ENCODE data around the gene CTSA.
"Not testable (repeated sequence)": the region's sequence is repeated elsewhere in the genome, so short reads cannot be mapped to it uniquely, and the experiment has no call there.

CTSA gene

DNA sequence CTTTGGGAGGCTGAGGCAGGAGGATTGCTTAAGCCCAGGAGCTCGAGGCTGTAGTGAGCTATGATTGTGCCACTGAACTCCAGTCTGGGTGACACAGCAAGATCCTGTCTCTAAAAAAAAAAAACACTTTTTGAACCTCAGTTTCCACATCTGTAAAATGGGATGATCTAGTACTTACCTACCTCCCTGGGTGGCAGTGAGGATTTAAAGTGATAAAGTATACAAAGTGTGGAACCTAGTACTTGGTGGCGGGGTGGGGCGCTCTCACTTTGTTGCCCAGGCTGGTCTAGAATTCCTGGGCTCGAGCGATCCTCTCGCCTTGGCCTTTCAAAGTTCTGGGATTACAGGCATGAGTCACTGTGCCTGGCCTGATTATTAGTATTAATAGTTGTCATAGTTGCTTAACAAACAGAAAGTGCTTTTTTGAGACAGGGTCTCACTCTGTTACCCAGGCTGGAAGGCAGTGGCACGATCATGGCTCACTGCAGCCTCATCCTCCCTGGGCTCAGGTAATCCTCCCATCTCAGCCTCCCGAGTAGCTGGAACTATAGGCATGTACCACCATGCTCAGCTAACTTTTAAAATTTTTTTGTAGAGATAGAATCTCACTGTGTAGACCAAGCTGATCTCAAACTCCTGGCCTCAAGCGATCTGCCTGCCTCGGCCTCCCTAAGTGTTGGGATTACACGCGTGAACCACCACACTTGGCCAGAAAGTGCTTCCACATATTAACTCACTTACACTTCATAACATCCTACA, 27.8 kb downstream of the CTSA start:
- DNase-seq (ENCODE audit: low read depth): no peak

DNA sequence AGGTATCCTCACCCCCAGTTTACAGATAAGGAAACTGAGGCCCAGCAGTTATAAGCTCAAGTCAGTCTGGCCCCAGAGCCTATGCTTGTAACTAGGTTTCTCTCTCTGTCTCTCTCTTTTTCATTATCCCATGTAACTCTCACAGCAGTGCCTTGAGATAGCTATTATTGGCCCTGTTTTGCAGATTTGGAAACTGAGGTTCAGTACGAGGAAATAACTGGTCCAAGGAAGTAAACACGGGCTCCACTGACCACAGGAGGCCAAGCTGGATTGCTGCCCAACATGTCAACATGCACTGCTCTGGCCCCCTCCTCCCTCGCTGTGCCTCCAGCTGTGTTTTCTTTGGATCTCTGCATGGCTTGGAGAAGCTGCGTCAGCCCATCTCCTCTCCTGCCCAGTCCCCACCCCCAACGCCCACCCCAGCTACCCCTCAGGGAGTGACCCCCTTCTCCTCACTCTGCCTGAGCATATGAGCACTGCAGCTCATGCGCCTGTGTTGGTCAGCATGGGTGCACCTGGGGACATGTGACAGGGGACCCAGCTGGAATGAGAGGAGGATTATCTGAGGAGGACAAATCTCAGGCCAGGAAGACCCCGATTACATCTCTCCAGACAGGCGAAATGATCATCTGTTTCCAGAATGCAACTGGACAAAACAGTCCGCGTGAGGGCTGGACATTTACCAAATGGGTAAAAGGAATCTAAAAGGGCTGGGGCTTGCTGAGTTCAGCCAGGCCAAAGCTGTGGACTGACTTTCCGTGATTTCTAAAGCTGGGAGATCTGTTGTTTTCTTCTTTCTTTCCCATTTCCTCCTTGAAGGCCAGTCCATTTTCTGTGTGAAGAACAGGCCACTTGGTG, 28.6 kb downstream of the CTSA start:
- no peak for DNase-seq (ENCODE audit: low read depth)

DNA sequence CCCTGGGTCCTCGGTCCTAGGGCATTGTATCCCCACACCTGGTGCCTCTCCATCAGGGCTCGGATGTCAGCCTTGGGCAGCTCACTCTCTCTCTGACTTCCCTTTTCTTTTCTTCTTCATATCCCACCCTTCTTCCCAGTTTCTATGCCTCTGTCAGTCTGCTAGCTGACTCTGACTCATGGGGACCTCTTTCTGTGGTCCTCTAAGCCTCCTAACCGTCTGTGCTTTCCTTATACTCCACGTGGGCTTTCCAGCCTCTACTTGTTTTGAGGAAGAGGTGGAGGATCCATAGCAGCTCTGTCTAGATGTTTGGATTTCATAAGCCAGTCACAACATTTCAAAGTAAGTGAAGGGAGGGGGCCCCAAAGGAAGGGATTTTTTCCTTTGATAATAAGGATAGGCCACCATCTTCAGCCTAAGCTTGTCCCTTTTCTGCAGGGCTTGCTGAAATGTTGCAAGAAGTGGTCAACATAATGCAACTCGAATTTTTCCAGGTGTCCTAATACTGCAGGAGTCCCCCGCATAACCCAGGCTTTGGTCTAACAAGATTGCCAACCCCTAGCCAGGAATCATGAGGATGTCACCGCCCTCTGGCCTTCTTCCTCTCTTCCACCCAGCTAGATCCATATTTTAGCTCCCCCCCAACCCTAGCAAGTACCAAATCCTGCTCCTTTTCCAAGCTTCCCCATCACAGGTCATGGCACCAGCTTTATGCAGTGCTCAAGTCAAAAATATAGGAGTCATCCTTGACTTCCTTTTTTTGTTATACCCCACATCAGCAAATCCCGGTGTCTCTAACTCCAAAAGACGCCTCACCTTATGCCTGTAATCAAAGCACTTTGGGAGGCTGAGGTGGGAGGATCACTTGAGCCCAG, 29.6 kb downstream of the CTSA start:
- DNase-seq (ENCODE audit: low read depth): no peak

DNA sequence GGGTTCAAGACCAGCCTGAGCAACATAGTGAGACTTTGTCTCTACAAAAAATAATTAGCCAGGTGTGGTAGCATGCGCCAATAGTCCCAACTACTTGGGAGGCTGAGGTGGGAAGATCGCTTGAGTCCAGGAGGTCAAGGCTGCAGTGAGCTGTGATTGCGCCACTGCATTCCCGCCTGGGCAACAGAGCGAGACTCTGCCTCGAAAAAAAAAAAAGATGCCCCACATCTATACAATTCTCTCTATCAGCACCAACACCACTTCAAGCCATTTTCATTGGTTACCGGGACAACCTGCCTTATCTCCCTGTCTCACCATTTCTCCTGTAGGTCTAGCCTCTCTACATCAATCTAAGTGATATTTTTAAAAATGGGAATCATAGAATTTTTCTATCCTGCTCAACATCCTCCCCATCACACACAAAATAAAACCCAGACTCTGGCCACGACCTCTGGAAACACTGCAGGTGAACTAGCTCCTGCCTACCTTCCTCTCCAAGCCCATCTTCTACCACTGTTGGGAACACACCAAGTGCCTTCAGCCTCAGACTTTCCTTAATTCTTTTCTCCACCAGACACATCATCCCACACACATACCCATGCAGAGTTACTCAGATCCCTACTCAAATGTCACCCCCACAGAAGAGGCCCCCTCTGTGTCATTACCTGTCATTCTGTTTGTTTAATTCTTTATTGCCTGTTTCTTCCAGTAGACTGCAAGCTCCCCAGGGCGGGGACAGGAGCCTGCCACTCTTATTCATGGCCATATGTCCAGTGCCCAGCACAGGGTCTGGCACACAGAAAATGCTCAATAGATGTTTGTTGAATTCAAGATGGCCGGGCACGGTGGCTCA, 30.4 kb downstream of the CTSA start:
- DNase-seq (ENCODE audit: low read depth): no peak

DNA sequence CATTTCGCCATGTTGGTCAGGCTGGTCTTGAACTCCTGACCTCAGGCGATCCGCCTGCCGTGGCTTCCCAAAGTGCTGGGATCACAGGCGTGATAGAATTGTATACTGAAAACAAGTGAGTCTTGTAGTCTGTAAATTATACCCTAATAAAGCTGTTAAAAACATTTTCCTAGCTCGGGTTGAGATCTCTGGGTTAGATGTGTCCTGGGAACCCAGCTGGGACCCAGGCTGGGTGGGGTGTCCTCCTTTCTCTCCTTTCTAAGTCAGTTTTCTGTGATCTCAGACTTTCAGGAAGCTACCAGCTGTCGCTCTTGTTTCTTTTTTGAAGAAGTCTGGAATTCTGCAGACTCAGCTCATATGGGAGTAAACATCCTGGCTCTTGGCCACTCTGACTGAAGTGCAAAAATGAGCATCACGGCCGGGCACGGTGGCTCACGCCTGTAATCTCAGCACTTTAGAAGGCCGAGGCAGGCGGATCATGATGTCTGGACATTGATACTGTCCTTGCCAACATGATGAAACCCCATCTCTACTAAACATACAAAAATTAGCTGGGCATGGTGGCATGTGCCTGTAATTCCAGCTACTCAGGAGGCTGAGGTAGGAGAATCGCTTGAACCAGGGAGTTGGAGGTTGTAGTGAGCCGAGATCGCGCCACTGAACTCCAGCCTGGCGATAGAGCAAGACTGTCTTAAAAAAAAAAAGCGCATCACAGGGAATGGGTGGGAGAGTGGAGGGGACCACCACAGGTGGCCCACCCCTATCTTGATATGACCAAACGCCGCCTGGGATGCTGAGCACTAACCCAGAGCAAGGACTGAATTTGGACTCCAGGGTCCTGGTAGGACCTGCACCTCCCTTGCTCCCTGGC, 33.5 kb downstream of the CTSA start:
- no peak for DNase-seq (ENCODE audit: low read depth)

DNA sequence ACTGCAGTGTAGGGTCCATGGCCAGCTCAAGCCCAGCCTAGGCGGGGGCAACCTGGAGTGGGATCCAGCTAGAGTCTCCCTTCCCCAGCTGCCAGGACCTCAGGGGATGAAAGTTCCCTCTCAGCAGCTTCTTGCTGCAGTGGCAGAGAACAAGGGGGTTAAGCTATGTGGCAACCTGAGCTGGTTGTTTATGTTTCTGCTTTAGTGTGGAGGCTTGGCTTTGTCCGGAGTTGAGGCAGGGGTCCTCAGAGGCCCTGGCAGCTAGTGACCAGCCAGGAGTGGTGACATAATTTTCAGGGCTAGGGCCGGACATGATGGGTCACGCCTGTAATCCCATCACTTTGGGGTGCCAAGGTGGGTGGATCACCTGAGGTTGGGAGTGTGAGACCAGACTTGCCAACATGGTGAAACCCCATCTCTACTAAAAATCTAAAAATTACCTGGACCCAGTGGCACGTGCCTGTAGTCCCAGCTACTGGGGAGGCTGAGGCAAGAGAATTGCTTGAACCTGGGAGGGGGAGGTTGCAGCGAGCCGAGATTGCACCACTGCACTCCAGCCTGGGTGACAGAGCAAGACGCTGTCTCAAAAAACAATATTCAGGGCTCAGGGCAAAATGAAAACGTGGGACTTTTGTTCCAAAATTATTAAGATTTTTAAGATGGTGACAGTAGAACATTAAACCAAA, 34.8 kb downstream of the CTSA start:
- DNase-seq (ENCODE audit: low read depth): no peak

DNA sequence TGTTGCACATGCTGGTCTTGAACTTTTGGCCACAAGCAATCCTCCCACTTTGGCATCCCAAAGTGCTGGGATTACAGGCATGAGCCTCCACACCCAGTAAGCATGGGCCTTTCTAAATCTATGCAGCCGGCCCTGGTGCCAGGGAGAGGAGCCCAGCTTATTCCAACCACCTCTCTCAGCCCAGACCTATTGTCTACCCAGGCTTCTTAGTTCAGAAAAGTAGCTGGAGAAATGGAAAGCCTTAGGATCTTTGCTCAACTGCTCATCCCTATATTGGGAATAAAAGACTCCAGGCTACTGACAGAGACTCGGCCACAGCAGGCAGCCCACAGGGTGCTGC, 35.6 kb downstream of the CTSA start:
- no peak for DNase-seq (ENCODE audit: low read depth)

DNA sequence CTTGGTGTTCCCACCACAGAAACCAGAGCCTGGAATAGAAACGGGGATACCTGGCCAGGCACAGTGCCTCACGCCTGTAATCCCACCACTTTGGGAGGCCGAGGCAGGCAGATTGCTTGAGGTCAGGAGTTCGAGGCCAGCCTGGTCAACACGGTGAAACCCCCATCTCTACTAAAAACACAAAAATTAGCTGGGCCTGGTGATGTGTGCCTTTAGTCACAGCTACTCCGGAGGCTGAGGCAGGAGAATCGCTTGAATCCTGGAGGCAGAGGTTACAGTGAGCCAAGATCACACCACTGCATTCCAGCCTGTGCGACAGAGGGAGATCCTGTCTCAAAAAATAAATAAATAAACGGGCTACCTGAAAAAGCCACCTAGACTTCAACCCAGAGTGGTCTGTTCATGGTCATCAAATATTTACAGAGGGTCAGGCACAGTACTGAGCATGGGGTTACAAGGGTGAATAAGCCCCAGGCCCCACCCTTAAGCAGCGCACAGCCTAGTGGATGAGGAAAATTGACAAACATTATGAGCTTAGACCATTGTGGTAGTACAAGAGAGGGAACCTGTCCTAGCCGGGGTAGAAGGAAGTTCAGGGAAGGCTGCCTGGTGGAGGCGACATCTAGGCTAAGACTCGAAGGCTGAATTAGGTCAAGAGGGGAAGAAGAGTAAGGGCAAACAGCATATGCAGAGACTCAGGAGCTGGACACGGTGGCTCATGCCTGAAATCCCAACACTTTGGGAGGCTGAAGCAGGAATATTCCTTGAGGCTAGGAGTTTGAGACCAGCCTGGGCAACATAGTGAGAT, 36.1 kb downstream of the CTSA start:
- DNase-seq (ENCODE audit: low read depth): no peak

DNA sequence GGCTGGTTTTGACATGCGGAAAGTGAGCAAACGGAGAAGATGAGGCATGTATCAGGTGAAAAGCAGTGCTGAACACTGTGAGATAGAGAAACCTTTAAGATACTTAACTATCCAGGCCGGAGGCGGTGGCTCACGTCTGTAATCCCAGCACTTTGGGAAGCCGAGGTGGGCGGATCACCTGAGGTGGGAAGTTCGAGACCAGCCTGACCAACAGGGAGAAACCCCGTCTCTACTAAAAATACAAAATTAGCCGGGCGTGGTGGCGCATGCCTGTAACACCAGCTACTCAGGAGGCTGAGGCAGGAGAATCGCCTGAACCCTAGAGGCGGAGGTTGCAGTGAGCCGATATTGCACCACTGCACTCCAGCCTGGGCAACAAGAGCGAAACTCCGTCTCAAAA, 40.5 kb downstream of the CTSA start:
- not testable (repeated sequence) for DNase-seq (ENCODE audit: low read depth)

DNA sequence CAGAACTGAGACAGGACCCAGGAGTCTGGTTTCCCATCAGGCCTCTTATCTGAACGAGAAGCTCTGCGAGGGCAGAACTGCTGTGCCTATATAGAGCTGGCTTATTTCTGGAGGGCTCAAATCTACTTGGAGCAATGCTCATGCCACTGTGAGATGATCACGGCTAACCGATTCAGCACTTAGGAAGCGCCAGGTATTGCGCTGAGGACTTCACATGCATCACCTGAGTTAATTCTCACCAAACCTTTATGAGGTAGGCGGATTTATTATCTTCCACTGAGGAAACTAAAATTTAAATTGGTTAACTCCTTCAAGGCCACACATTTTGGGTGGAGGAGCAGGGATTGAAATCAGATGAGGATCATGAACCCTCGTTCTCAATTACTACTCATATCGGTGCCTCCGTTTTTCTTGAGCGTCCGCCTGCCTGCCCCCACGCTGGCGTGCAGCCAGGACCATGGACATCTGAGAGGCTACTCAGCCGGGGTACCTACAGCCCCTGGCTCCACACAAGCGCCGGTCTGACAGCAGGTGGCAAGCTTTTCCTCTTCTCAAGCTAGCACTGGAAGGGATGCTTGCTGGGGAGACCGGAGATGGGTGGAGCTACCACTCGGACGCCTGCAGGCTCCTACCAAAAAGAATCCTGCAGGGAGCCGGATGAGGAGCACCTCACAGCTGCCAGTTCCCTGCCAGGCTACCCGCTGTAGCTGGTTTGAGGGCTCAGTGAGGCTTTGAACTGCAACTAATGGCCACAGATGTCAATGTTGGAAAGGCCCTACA, 42.3 kb downstream of the CTSA start:
- no peak for DNase-seq (ENCODE audit: low read depth)

DNA sequence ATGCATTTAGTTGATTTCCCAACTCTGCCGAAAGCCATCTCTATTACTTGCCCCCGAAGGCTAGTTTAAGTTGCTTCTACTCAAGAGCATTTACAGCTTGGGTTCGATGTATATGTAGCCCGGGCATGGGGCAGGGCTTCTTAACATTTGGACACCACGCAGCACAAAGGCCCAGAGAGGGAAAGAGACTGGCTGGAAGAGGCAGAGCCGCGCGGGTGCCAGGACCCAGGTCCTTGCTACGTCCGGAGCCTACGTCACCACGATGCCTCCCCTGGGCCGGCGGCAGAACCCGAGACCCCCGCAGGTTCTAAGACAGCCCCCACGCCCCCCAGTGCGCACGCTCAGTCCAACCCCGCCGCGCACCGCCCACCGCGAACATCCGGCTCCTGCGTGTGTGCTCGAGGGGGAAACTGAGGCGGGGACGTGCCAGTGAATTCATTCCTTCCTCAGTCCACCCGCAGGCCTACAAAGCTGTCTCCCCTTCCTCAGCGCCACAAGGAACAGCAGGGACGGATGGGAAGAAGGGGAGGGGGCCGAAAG, 43.0 kb downstream of the CTSA start:
- peak; percentile 33 for DNase-seq (ENCODE audit: low read depth)

DNA sequence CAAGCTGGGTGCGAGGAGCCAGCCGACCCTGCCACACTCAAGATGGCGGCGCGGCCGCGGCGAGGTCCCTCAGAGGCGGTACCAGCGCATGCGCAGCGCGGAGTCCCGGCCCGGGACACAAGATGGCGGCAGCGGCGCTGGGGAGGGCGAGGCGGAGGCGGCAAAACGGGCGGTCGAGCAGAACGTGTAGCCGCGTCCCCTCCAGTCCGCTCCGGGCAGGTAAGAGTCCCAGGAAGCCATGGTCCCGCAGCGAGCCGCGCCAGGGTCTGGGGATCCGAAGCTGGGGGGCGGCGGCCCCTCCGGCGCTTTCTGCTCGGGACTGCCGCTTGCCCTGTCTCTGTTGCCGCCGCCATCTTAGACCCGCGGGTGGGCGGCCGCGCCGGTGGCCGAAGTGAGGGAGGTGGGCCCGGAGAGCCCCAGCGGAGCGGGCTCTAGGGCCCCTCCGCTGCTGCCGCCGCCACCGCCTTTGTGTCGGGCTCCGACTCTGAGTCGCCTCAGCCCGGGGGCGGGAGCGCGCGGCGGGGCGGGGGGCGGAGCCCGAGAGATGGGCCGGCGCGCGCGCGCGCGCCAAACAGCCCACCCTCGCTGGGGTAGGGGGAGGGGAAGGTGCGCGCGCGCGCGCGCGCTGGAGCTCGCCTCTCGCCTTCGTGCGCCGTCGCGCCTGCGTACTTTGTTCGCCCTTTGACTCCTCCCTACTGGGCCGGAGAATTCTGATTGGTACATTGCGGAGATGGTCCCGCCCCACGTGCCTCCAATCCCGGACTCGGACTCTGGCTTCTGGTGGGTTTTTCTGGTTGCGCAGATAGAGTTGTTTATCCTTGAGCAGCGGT, 43.7 kb downstream of the CTSA start, which contains the start of gene PCIF1:
Gene PCIF1 (plus strand): TSS at position 98 of the 830 bp plus-strand sequence. CDS start 4,317 bp downstream, outside the sequence.
- DNase-seq (ENCODE audit: low read depth): peak; percentile 94

DNA sequence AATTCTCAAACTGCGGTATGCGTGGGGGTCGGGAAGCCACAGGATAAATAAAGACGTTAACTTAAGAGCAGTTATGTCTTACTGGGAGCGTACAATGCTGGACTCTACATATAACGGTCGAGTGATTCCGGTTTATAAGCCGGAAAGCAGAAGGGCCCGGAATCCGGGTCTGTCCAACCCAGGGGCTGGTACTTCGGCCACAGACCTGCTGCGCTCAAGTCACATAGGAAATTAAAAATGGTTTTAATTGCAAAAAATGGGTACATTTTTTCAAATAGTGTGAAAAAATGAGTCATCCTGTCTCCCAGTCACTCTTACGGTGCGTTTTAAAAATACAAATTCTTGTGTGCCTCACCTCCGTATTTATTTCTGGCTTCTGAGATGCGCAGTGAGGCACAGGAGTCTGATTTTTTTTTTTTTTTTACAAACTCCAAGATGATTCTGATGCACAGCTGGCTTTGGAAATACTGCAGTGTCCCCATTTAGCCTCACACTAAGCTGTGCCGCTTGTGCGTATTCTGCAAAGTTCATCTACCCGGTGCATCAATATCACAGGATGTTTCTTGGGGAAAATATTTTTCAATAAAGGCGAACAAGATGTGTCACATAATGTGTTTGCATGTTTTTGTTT, 44.4 kb downstream of the CTSA start:
- no peak for DNase-seq (ENCODE audit: low read depth)

DNA sequence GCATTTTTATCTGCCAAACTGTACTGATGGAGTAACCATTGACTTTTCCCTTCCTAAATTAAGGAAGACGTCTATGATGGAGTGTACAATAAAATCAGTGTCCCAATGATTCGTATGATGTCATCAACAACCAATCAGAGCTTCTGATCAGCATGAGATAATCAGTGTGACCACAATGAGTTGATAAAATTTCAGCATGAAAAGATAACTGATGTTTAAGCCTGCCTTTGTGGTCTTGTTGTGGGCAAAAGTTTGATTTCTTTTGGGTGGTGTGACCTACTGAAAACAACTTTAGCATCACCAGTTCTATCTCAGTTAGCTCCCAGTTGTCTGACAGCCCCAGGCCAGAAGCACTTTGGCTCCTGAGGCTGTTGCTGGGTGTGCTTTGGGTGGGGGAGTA, 46.6 kb downstream of the CTSA start:
- no peak for DNase-seq (ENCODE audit: low read depth)

DNA sequence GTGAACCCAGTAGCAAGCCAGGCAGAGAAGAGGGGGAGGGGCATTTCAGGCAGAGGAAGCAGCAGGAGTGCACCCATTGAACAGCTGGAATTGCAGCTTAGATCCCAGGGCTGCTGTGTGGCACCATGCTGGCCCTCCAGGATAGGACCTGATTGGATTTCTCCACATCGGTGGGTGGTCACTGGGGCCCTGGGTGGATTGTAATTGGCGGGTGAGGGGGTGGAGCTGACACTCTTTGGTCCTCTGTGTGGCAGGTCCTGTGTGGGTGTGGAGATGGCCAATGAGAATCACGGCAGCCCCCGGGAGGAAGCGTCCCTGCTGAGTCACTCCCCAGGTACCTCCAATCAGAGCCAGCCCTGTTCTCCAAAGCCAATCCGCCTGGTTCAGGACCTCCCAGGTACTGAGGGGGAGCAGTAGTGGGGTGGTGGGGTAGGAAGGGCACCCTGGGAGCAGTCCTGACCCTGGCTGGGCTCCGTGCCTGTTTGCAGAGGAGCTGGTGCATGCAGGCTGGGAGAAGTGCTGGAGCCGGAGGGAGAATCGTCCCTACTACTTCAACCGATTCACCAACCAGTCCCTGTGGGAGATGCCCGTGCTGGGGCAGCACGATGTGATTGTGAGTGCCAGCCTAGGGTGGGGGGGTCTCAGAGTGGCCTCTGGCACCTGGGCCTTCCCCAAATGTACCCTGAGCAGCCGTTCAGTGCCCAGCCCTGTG, 47.7 kb downstream of the CTSA start:
- no peak for DNase-seq (ENCODE audit: low read depth)

DNA sequence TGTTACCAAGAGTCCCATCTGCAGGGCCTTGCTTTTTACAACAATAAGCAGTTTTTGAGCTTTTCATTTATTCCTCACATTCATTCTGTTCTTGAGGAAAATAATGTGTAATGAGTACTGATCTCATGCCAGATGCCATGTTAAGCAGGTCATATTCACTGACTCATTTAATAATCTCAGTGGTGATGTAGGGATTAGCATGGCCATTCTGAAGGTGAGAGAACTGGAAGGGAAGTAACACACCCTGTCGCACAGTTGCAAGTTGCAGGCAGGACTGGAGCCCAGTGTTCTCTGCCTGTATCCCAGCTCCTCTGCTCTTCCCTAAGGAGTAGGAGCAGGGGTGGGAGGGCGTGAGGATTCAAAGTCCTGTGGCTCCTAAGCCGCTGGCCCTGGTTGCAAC, 48.9 kb downstream of the CTSA start:
- DNase-seq (ENCODE audit: low read depth): no peak
